Calu3 (cell line): ENCODE data around the gene CD200R1L. TPM values are rescaled to one million over a fixed set of nuclear protein-coding genes. Genes with fewer than 3 reads are reported as not detected.

Source experiments
- BruUV-seq: library from RNA; stranded (reverse); fragments of 400-500 nt; replicated peaks from 2 replicates; lab custom pipeline; 2021; lab: Mats Ljungman, UMichigan
- CTCF ChIA-PET: fragments of 300-600 bp; sonication (Branson Sonifier 250); formaldehyde crosslinking; loops from one replicate; lab custom pipeline; 2022; ENCODE audit warnings: antibody characterized with exemption; lab: Charles Lee
- DNase-seq: peaks from one replicate; pipeline ENCODE4 v3.0.0; 2022
- H3K27ac Mint-ChIP-seq: one replicate; pipeline ENCODE4 v1.8.0; 2022; ENCODE audit warnings: mixed read lengths; ENCODE audit not compliant: unreplicated experiment
- H3K27me3 Mint-ChIP-seq: one replicate; pipeline ENCODE4 v1.8.0; 2022; ENCODE audit warnings: mixed read lengths; ENCODE audit not compliant: unreplicated experiment
- H3K36me3 Mint-ChIP-seq: one replicate; pipeline ENCODE4 v1.8.0; 2022; ENCODE audit warnings: mild to moderate bottlenecking, moderate library complexity, mixed read lengths; ENCODE audit not compliant: insufficient read depth, unreplicated experiment
- H3K4me1 Mint-ChIP-seq: one replicate; pipeline ENCODE4 v1.8.0; 2022; ENCODE audit warnings: mild to moderate bottlenecking, low read depth, mixed read lengths; ENCODE audit not compliant: unreplicated experiment
- H3K4me3 Mint-ChIP-seq: one replicate; pipeline ENCODE4 v1.8.0; 2022; ENCODE audit warnings: mild to moderate bottlenecking, low read depth, moderate library complexity, mixed read lengths; ENCODE audit not compliant: unreplicated experiment
- H3K9me3 Mint-ChIP-seq: one replicate; pipeline ENCODE4 v1.8.0; 2022; ENCODE audit warnings: low read depth, mixed read lengths; ENCODE audit not compliant: unreplicated experiment
- intact Hi-C: fragments of 100-400 bp; cut with micrococcal nuclease; formaldehyde crosslinking; loops from one replicate; pipeline ENCODE4 v1.10.0; 2022; ENCODE audit not compliant: unreplicated experiment
- total RNA-seq: library from RNA; stranded (reverse); gene quantifications from 2 replicates; pipeline ENCODE4 v1.2.3, GENCODE V29; 2022
- TF ChIP-seq, protein P1 (sequence below): fragments of 200-600 bp; IDR thresholded peaks from one replicate; pipeline ENCODE4 v1.8.0; 2022; ENCODE audit warnings: antibody characterized with exemption; ENCODE audit not compliant: unreplicated experiment

CD200R1L gene
- total RNA-seq, 1 experiment from 2014 or later: not detected

- Mint-ChIP-seq H3K36me3 (no peaks in the 10 kb centered on the region), H3K27ac (no peak overlapping the region), H3K27me3 (no peaks in the 10 kb centered on the region), H3K4me1 (peaks cover 23% of the 10 kb centered on the region), H3K4me3 (no peak overlapping the region), H3K9me3 (peaks cover 3% of the 10 kb centered on the region)
- no peak for DNase-seq
- CTCF ChIA-PET: no interaction called here
- intact Hi-C loops: no loop called here
- TF ChIP-seq, protein P1, sequence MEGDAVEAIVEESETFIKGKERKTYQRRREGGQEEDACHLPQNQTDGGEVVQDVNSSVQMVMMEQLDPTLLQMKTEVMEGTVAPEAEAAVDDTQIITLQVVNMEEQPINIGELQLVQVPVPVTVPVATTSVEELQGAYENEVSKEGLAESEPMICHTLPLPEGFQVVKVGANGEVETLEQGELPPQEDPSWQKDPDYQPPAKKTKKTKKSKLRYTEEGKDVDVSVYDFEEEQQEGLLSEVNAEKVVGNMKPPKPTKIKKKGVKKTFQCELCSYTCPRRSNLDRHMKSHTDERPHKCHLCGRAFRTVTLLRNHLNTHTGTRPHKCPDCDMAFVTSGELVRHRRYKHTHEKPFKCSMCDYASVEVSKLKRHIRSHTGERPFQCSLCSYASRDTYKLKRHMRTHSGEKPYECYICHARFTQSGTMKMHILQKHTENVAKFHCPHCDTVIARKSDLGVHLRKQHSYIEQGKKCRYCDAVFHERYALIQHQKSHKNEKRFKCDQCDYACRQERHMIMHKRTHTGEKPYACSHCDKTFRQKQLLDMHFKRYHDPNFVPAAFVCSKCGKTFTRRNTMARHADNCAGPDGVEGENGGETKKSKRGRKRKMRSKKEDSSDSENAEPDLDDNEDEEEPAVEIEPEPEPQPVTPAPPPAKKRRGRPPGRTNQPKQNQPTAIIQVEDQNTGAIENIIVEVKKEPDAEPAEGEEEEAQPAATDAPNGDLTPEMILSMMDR: no peak
- no TSS peak for BruUV-seq
Observed at GRCh38 chr3:112804021-112804420, 42.6 kb downstream of the CD200R1L start.

GRCh38 chr3:112803467-112803866, 43.2 kb downstream of the CD200R1L start:
- DNase-seq: no peak
- Mint-ChIP-seq H3K27me3 (no peaks in the 10 kb centered on the region), H3K36me3 (no peaks in the 10 kb centered on the region), H3K27ac (no peak overlapping the region), H3K4me1 (peaks cover 23% of the 10 kb centered on the region), H3K9me3 (peaks cover 3% of the 10 kb centered on the region), H3K4me3 (no peak overlapping the region)
- CTCF ChIA-PET: no interaction called here
- BruUV-seq: no TSS peak
- TF ChIP-seq, protein P1: no peak
- intact Hi-C loops: no loop called here

GRCh38 chr3:112802338-112802737, 44.3 kb downstream of the CD200R1L start:
- Mint-ChIP-seq H3K27me3 (no peaks in the 10 kb centered on the region), H3K36me3 (no peaks in the 10 kb centered on the region), H3K4me1 (peaks cover 23% of the 10 kb centered on the region), H3K9me3 (peaks cover 3% of the 10 kb centered on the region), H3K27ac (peak overlapping the region; percentile 33), H3K4me3 (no peak overlapping the region)
- TF ChIP-seq, protein P1: no peak
- BruUV-seq: no TSS peak
- intact Hi-C loops: no loop called here
- CTCF ChIA-PET: interaction anchor here (0.6 to 2.2 kb wide), 3 partner anchors 11 to 155 kb away, joined by 5 to 7 read pairs (median 6); no protein-coding TSS in a partner anchor
- no peak for DNase-seq

- peaks cover 23% of the 10 kb centered on the region for H3K4me1 Mint-ChIP-seq
- peaks cover 3% of the 10 kb centered on the region for H3K9me3 Mint-ChIP-seq
- TF ChIP-seq, protein P1: no peak
- BruUV-seq: no TSS peak
- intact Hi-C loops: no loop called here
- no peak for DNase-seq
- no peaks in the 10 kb centered on the region for H3K27me3 Mint-ChIP-seq
- CTCF ChIA-PET: interaction anchor here (0.6 to 1.1 kb wide), 4 partner anchors 22 to 1434 kb away, joined by 3 to 5 read pairs (median 4); no protein-coding TSS in a partner anchor
- peak overlapping the region; percentile 90 for H3K27ac Mint-ChIP-seq
- no peak overlapping the region for H3K4me3 Mint-ChIP-seq
- no peaks in the 10 kb centered on the region for H3K36me3 Mint-ChIP-seq
Observed at GRCh38 chr3:112799946-112800345, 46.7 kb downstream of the CD200R1L start.
